ENCODE data around the gene GRK6. TPM values are rescaled to one million over a fixed set of nuclear protein-coding genes. Genes with fewer than 3 reads are reported as not detected.
A peak's percentile ranks its signal among the peaks of the same experiment; 100 is the strongest.

The GRK6 gene
- total and polyA plus RNA-seq, 9 of the 15 experiments (the other 6 are each of a cell fraction or from before 2014, with no cell fraction given): 0.63 to 122 (median 44.5) TPM

DNA sequence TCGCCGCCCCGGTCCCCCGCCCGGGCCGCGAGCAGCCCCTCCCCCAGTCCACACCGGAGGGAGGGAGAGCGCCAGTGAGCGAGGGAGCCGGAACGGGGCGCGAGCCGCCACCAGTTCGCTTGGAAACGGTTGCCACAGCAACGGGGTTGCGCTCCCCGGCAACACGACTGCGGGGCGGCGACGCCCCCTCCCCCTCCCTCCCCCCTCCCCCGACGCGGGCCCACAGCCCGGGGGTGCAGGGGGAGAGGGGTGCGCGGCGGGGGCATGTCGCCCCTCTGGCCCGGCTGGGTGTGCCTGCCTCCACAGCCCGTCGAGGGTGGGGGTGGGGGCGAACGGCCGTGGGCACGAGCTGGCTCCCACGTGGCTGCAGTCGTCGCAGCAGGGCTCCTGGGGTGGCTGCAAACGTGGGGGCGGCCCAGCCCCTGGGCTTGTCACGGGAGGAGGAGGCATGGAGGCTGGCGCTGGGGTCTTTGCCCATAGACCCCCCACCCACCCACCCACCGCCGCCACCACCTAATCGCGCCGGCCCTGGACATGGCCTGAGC lies 20.7 kb downstream of the GRK6 start (continued):
- TF ChIP-seq, protein P1, sequence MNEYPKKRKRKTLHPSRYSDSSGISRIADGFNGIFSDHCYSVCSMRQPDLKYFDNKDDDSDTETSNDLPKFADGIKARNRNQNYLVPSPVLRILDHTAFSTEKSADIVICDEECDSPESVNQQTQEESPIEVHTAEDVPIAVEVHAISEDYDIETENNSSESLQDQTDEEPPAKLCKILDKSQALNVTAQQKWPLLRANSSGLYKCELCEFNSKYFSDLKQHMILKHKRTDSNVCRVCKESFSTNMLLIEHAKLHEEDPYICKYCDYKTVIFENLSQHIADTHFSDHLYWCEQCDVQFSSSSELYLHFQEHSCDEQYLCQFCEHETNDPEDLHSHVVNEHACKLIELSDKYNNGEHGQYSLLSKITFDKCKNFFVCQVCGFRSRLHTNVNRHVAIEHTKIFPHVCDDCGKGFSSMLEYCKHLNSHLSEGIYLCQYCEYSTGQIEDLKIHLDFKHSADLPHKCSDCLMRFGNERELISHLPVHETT (CRISPR knock-in tag; conservative IDR thresholded peaks at IDR 0.05 in 1 of 2, IDR thresholded peaks at IDR 0.05 in 1 of 2): peak in 1 of 2 experiments; percentile 21; a peak in 1 of 4 replicates
- TF ChIP-seq RHOXF2B (CRISPR knock-in tag; conservative IDR thresholded peaks at IDR 0.05) (no peak), EP400 (IDR thresholded peaks at IDR 0.05) (no peak), HNRNPK (IDR thresholded peaks at IDR 0.05; ENCODE audit: low read depth, low read length, poor library complexity, severe bottlenecking) (peak; percentile 73), PCBP1 (IDR thresholded peaks at IDR 0.05; ENCODE audit: low read depth, low read length, poor library complexity, severe bottlenecking) (peak; percentile 95), FOXK2 (conservative IDR thresholded peaks at IDR 0.05 in 1 of 2, IDR thresholded peaks at IDR 0.05 in 1 of 2; ENCODE audit: low read depth in 2 of 2) (no peak), ETS2 (tag; IDR thresholded peaks at IDR 0.05; ENCODE audit: borderline replicate concordance, poor library complexity, severe bottlenecking) (no peak), FIP1L1 (IDR thresholded peaks at IDR 0.05; ENCODE audit: low read depth, low read length, poor library complexity, severe bottlenecking) (peak; percentile 3), HOXB6 (CRISPR knock-in tag; IDR thresholded peaks at IDR 0.05; ENCODE audit: borderline replicate concordance) (no peak), ZBTB7A (IDR thresholded peaks at IDR 0.05; ENCODE audit: borderline replicate concordance, control insufficient read depth, low read depth, low read length) (peak; percentile 59; the same call in 1 of the 2 replicates), ZNF699 (CRISPR knock-in tag; IDR thresholded peaks at IDR 0.05; ENCODE audit: insufficient replicate concordance) (no peak), ARID2 (IDR thresholded peaks at IDR 0.05) (no peak), CHD2 (IDR thresholded peaks at IDR 0.05; ENCODE audit: low read depth, low read length) (peak; percentile 12; the same call in 1 of the 2 replicates), PTBP1 (IDR thresholded peaks at IDR 0.05; ENCODE audit: low read depth, low read length) (peak; percentile 14; the same call in 1 of the 2 replicates), SRSF1 (IDR thresholded peaks at IDR 0.05; ENCODE audit: low read depth, low read length) (peak; percentile 50; the same call in 1 of the 2 replicates), CSDE1 (IDR thresholded peaks at IDR 0.05) (peak in 1 of 2 experiments; percentile 50; a peak in 1 of 4 replicates), BMI1 (IDR thresholded peaks at IDR 0.05; ENCODE audit: low read length) (peak; percentile 64; the same call in 1 of the 2 replicates), RFX1 (IDR thresholded peaks at IDR 0.05) (peak; percentile 87), MYC (IDR thresholded peaks at IDR 0.05; ENCODE audit: low read depth, low read length) (0 out of 2 replicates have a peak, but pooled peaks have one; percentile 12), MYC (CRISPR knock-in tag; IDR thresholded peaks at IDR 0.05; ENCODE audit: borderline replicate concordance, low read depth) (no peak), STAG1 (CRISPR knock-in tag; IDR thresholded peaks at IDR 0.05; ENCODE audit: borderline replicate concordance) (no peak), RBM22 (IDR thresholded peaks at IDR 0.05; ENCODE audit: low read depth, low read length, poor library complexity, severe bottlenecking) (peak; percentile 70)
- TF ChIP-seq, protein P2, sequence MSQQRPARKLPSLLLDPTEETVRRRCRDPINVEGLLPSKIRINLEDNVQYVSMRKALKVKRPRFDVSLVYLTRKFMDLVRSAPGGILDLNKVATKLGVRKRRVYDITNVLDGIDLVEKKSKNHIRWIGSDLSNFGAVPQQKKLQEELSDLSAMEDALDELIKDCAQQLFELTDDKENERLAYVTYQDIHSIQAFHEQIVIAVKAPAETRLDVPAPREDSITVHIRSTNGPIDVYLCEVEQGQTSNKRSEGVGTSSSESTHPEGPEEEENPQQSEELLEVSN (IDR thresholded peaks at IDR 0.05; ENCODE audit: borderline replicate concordance in 1 of 2, extremely low read depth in 1 of 2, insufficient read depth in 1 of 2, insufficient read length in 1 of 2, low read depth in 1 of 2, low read length in 1 of 2, poor library complexity in 1 of 2, severe bottlenecking in 1 of 2): peak in 1 of 2 experiments; percentile 70
- TF ChIP-seq, protein P3, sequence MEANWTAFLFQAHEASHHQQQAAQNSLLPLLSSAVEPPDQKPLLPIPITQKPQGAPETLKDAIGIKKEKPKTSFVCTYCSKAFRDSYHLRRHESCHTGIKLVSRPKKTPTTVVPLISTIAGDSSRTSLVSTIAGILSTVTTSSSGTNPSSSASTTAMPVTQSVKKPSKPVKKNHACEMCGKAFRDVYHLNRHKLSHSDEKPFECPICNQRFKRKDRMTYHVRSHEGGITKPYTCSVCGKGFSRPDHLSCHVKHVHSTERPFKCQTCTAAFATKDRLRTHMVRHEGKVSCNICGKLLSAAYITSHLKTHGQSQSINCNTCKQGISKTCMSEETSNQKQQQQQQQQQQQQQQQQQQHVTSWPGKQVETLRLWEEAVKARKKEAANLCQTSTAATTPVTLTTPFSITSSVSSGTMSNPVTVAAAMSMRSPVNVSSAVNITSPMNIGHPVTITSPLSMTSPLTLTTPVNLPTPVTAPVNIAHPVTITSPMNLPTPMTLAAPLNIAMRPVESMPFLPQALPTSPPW (CRISPR knock-in tag; IDR thresholded peaks at IDR 0.05): peak; percentile 60

Measured in K562 (cell line).